Neural cell (in vitro differentiated cells): ENCODE measurements around the gene DPP6.
"Not testable (repeated sequence)": the region's sequence is repeated elsewhere in the genome, so short reads cannot be mapped to it uniquely, and the experiment has no call there.

Experiments
- EZH2 ChIP-seq: fragments of 200-600, 300-800 bp; shearing (Covaris generic), sonication (generic); IDR thresholded peaks from 2 replicates; pipeline ENCODE4 v1.6.1; 2014; ENCODE audit warnings: antibody characterized with exemption, low read length, borderline replicate concordance, mild to moderate bottlenecking; ENCODE audit not compliant: insufficient read depth, poor library complexity, severe bottlenecking
- REST ChIP-seq: IDR thresholded peaks from 2 replicates; pipeline ENCODE4 v1.6.1; 2012; ENCODE audit warnings: borderline replicate concordance

- not testable (repeated sequence) for TF ChIP-seq REST, EZH2
These were observed 68.6 kb downstream of the DPP6 start for GRCh38 chr7:154120825-154121224.
